HG03025 (cell line): ENCODE results near the gene ANKS4B.
"Not testable (repeated sequence)": the region's sequence is repeated elsewhere in the genome, so short reads cannot be mapped to it uniquely, and the experiment has no call there.

Experiments used
- ATAC-seq: cut with Tn5 transposase; IDR thresholded peaks from one replicate; pipeline ENCODE4 v1.9.1; 2021; ENCODE audit warnings: mild to moderate bottlenecking, moderate library complexity; ENCODE audit not compliant: unreplicated experiment, low FRiP score

The ANKS4B gene, protein sequence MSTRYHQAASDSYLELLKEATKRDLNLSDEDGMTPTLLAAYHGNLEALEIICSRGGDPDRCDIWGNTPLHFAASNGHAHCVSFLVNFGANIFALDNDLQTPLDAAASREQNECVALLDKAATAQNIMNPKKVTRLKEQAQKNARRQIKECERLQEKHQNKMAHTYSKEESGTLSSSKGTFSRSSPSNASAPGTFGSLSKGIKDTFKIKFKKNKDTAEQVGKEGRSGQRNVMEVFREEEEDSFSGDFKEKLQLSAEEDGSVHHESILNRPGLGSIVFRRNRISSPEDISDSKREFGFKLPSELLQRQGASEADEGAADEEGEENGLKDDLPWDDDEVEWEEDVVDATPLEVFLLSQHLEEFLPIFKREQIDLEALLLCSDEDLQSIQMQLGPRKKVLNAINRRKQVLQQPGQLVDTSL

DNA sequence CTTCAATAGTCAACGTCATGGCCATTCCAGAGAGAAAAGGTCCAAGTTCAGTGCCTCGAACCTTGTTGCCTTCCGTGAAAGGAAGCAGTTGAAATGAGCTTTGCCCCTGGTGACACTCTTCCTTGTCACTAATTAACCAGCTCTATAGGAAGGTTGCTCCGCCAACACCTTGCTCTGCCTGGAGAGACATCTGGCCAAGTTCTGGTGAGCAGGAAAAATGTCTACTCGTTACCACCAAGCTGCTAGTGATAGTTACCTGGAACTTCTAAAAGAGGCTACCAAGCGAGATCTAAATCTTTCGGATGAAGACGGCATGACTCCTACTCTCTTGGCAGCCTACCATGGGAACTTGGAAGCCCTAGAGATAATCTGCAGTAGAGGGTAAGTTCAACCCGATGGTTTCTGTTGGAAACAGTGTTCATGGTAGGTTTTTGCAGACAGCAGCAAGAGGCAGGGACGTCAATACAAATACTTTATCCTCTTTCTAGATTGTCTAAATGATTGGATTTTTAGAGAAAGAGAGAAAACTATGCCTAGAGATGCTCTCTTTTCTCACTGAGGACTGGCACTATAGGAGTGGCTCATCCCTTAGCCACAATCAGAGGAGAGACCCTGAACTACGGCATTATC, at the start of gene ANKS4B:
Gene ANKS4B, plus strand, starts transcription at position 179 of the 630 bp plus-strand sequence. Its CDS starts 39 bp downstream, at position 218.
- no peak for ATAC-seq

DNA sequence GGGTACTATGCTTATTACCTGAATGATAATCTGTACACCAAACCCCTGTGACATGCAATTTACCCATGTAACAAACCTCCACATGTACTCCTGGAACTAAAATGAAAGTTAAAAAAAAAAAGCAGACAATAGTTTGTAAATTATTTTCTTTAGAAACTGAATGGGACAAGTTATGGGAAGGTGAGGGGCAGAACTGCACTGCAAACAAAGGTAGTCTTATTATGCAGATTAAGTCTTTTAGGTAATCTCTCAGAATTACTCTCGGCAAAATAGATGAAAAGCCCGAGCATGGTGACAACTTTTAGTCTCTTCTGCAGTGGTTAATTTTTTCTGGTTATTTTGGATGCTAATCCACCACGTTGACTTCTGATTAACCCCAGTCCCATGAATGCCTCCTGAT, 49.5 kb upstream of the ANKS4B start:
- ATAC-seq = no peak

- ATAC-seq = no peak
Observed at GRCh38 chr16:21184834-21185233, 48.7 kb upstream of the ANKS4B start.

DNA sequence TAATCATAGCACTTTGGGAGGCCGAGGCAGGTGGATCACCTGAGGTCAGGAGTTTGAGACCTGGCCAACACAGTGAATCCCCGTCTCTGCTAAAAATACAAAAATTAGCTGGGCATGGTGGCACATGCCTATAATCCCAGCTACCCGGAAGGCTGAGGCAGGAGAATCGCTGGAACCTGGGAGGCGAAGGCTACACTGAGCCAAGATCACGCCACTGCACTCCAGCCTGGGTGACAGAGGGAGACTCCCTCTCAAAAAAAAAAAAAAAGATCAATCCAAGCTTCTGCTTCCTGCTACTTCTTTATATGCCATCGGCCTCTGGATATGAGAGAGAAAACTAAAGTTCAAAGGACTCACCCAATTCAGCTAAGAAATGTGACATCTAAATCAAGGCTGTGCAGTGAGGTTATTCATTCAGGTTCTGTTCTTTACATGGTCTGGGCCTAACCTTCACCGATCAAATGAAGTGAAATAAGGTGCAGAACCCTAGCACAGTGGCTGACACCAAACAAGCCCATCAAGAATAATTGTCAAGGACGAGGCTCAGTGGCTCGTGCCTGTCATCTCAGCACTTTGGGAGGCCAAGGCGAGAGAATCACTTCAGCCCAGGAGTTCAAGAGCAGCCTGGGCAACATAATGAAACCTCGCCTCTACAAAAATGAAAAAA, 47.7 kb upstream of the ANKS4B start:
- no peak for ATAC-seq

GRCh38 chr16:21186326-21186691, 47.2 kb upstream of the ANKS4B start:
- no peak for ATAC-seq

DNA sequence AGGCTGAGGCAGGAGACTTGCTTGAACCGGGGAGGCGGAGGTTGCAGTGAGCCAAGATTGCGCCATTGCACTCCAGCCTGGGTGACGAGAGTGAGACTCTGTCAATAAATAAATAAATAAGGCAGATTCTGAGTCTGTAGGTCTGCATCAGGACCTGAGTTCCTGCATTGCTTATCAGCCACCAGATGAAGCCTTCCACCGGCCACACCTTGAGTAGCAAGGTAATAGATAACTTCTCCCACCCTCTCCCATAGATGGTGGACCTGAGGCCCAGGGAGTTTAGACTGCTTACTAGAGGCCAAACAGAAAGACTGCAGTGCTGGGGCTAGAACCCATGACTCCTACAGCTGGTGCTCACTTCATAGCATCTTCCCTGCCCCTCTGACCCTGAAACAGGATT, 44.2 kb upstream of the ANKS4B start:
- no peak for ATAC-seq

DNA sequence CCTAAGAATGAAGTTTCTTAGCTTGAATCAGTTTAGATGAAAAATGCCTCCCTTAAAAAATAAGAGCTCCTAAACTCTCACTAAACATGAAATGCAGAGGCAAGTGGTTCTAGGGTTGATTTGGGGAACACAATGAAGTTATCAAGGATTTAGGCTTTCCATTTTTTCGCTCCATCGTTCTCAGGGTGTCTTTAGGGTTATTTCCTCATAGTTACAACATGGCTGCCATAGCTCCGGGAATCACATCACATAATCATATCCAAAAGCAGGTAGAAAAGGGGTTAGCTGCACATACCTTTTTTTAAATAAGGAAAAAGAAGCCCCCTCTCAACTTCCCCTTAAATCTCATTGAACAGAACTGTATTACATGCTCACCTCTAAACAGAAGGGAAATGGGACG, 43.5 kb upstream of the ANKS4B start:
- ATAC-seq = no peak

DNA sequence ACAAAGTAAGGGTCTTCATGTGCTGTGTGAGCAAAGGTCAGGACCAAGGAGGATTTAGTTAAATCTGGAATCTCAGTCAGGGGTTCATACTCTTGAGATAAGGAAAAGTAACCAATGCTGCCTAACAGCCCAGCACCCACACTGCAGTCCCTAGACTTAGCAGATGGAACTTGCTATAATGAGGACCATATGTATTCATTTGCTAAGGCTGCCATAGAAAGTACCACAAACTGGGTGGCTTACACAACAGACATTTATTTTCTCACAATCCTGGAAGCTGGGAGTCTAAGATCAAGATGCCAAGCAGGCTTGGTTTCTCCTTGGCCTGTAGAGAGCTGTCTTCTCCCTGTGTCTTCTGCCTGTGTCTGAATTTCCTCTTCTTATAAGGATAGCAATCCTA, 42.9 kb upstream of the ANKS4B start:
- ATAC-seq = no peak

GRCh38 chr16:21192991-21193390, 40.5 kb upstream of the ANKS4B start:
- no peak for ATAC-seq

- ATAC-seq = no peak
Observed at GRCh38 chr16:21194771-21195301, 38.7 kb upstream of the ANKS4B start.

DNA sequence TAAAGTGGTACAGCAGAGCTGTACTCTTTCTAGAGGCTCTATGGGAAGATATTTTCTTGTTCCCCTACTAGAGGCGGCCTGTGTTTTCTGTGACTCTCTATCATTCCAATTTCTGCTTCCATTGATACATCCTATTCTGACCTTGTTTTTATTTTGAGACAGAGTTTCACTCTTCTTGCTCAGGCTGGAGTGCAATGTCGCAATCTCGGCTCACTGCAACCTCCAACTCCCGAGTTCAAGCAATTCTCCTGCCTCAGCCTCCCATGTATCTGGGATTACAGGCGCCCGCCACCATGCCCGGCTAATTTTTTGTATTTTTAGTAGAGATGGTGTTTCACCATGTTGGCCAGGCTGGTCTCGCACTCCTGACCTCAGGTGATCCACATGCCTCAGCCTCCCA, 38.2 kb upstream of the ANKS4B start:
- not testable (repeated sequence) for ATAC-seq

DNA sequence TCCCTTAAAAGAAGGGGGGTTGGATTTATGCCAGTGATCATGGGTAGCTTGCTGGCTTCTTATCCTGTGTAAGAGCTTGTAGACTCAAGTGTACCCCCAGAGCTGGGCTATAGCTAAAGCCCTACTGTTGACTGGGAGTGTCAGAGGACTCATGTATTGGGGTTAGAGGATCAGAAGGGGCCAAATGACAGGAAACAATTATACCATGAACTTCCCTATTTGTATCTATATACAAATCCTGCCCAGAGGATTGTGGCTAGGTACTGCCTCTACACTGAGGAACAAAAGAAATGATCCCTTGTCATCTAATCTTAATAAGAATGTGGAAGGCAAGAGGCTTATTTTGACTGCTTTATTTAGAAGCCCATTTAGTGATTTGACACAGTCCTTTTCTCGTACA, 36.4 kb upstream of the ANKS4B start:
- ATAC-seq = no peak

DNA sequence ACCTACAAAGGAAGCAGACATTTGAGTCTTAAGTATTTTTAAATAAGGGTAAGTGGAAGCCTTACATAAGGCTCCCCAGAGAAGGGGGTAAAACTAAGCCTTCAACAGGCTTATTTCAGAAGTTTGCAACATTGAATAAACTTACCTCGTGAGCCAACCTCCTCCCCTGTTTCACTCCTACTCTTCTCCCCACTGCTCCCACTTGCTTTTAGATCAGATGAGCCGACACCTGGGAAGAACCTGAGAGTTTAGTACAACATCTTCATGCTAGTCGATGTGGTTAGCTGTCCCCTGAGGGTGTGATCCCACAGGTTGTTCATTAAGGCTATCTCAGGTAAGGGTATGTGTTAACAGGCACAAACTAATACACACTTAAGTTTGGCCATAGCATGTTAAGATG, 35.9 kb upstream of the ANKS4B start:
- ATAC-seq = no peak

- no peak for ATAC-seq
Observed at GRCh38 chr16:21199607-21200218, 33.8 kb upstream of the ANKS4B start.

GRCh38 chr16:21203155-21203797, 30.2 kb upstream of the ANKS4B start:
- ATAC-seq = no peak

GRCh38 chr16:21205303-21205702, 28.2 kb upstream of the ANKS4B start:
- ATAC-seq = no peak

- ATAC-seq = no peak
Observed at GRCh38 chr16:21206550-21206949, 26.9 kb upstream of the ANKS4B start.

DNA sequence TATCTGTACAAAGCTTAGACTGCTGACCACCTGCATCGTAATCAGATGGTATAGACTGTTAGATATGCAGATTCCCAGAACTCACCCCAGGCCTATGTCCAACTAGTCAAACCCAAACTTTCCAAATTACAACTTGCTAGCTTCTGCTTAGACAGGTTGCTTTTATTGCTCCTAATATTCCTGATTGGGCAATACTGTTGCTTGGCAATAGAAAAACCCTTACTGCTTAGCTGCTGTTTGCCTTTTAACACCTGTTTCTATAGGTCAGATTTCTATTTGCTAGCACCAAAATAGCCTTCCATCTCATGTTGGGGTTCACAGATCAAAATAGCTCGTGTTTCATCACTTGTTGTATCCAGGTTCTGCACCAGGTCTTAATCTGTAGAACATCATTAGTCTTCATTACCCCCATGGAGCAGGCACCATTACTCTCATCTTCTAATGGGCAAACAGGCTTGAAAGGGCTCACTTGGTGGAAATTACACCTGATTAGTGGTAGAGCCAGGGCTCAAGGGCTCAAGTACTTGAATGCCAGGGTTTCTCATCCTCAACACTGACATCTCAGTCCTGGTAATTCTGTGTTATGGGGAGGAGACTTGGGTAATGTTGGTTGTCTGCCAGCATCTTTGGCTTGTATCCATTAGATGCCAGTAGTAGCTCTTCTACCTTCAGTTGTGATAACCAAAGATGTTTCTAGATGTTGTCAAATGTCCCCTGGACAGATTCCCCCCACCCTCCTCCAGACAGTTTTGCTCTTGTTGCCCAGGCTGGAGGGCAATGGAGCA, 24.9 kb upstream of the ANKS4B start:
- ATAC-seq = no peak

- no peak for ATAC-seq
Observed at GRCh38 chr16:21211486-21211885, 22.0 kb upstream of the ANKS4B start, which contains the start of gene ZP2. TSS of gene ZP2 (minus strand) at chr16:21211574. CDS start at chr16:21211547, 27 bp downstream.

DNA sequence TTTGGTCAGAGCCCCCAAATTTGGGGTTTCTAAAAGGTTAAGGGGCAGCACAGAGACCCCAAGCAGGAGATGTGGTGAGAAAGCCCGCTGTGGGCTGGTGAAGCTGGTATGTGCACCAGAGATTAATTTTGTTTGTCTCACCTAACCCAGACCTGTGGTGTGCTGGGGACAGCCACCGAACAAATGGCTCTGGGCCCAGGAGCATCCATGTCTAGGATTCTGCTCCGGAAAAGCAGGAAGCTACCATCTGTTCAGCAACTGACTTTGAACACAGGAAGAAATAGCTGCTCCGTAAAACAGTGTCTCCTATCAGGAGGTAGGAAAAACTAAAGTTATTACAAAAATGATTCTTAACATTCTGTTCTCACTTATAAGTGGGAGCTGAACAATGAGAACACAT, 19.4 kb upstream of the ANKS4B start:
- ATAC-seq = no peak
